MM.1S (cell line): ENCODE results near the gene TRIM29.

ENCODE experiments used
- DNase-seq: peaks from one replicate; pipeline ENCODE4 v3.0.0-alpha.2; 2015
- H2AFZ ChIP-seq: fragments of 300-600 bp; sonication (generic); 2 replicates; pipeline ENCODE4 v1.6.0; 2016; ENCODE audit warnings: antibody characterized with exemption, low read length
- H3F3A ChIP-seq: fragments of 300-600 bp; sonication (generic); 2 replicates; pipeline ENCODE4 v1.6.1; 2016; ENCODE audit warnings: mild to moderate bottlenecking, antibody characterized with exemption, low read length, moderate library complexity, mixed read lengths; ENCODE audit not compliant: insufficient read depth
- H3K27ac ChIP-seq: fragments of 300-600 bp; sonication (generic); 2 replicates; pipeline ENCODE4 v1.5.1; 2016; ENCODE audit warnings: mild to moderate bottlenecking, low read length
- H3K27me3 ChIP-seq: fragments of 300-600 bp; sonication (generic); replicated peaks from 2 replicates; pipeline ENCODE4 v1.6.0; 2016; ENCODE audit warnings: low read length; ENCODE audit not compliant: insufficient read depth
- H3K36me3 ChIP-seq: fragments of 300-600 bp; sonication (generic); replicated peaks from 2 replicates; pipeline ENCODE4 v1.6.1; 2016; ENCODE audit warnings: mild to moderate bottlenecking, low read length, mixed read lengths; ENCODE audit not compliant: insufficient read depth
- H3K4me1 ChIP-seq: fragments of 300-600 bp; sonication (generic); 2 replicates; pipeline ENCODE4 v1.6.1; 2016; ENCODE audit warnings: low read length, mixed read lengths
- H3K4me2 ChIP-seq: fragments of 300-600 bp; sonication (generic); 2 replicates; pipeline ENCODE4 v1.6.0; 2016; ENCODE audit warnings: low read depth, low read length
- H3K4me3 ChIP-seq: fragments of 300-600 bp; sonication (generic); 2 replicates; pipeline ENCODE4 v1.5.1; 2016; ENCODE audit warnings: low read length, mixed read lengths
- H3K79me2 ChIP-seq: fragments of 300-600 bp; sonication (generic); 2 replicates; pipeline ENCODE4 v1.6.1; 2016; ENCODE audit warnings: mixed run types, low read length, mixed read lengths
- H3K9ac ChIP-seq: fragments of 300-600 bp; sonication (generic); 2 replicates; pipeline ENCODE4 v1.6.1; 2016; ENCODE audit warnings: low read length, mixed read lengths
- H3K9me2 ChIP-seq: fragments of 300-600 bp; sonication (generic); replicated peaks from 2 replicates; pipeline ENCODE4 v1.6.1; 2016; ENCODE audit warnings: mild to moderate bottlenecking, low read length, mixed read lengths; ENCODE audit not compliant: insufficient read depth
- H3K9me3 ChIP-seq: fragments of 300-600 bp; sonication (generic); replicated peaks from 2 replicates; pipeline ENCODE4 v1.6.1; 2016; ENCODE audit warnings: mild to moderate bottlenecking, low read length, mixed read lengths; ENCODE audit not compliant: insufficient read depth
- H4K20me1 ChIP-seq: fragments of 300-600 bp; sonication (generic); 2 replicates; pipeline ENCODE4 v1.6.1; 2016; ENCODE audit warnings: mild to moderate bottlenecking, low read length, moderate library complexity, mixed read lengths; ENCODE audit not compliant: insufficient read depth
- CTCF ChIP-seq: fragments of 300-600 bp; sonication (generic); IDR thresholded peaks from 2 replicates; pipeline ENCODE4 v1.5.1; 2016; ENCODE audit warnings: antibody characterized with exemption, low read length, mixed read lengths
- EZH2 ChIP-seq: fragments of 300-600 bp; sonication (generic); optimal IDR thresholded peaks from 2 replicates; pipeline ENCODE3; 2017; ENCODE audit warnings: low read depth, mild to moderate bottlenecking, antibody characterized with exemption, low read length, mixed read lengths
- EZH2phosphoT487 ChIP-seq: fragments of 300-600 bp; sonication (generic); IDR thresholded peaks from 2 replicates; pipeline ENCODE4 v1.6.1; 2018; ENCODE audit warnings: antibody characterized with exemption, low read length

TRIM29 gene

GRCh38 chr11:120104041-120104565, 33.8 kb downstream of the TRIM29 start:
- H3K27me3 ChIP-seq, result peaks cover 74% of the 10 kb centered on the region
- no peak overlapping the region for H3K9ac ChIP-seq
- H3K4me2 ChIP-seq, result no peak overlapping the region
- no peaks in the 10 kb centered on the region for H3K79me2 ChIP-seq
- H3K4me1 ChIP-seq, result no peaks in the 10 kb centered on the region
- H4K20me1 ChIP-seq, result no peaks in the 10 kb centered on the region
- H3K9me2 ChIP-seq, result no peaks in the 10 kb centered on the region
- DNase-seq, result no peak
- no peak overlapping the region for H2AFZ ChIP-seq
- TF ChIP-seq EZH2phosphoT487 (no peak), CTCF (no peak), EZH2 (no peak)
- no peaks in the 10 kb centered on the region for H3K36me3 ChIP-seq
- H3K27ac ChIP-seq, result no peak overlapping the region
- H3F3A ChIP-seq, result no peaks in the 10 kb centered on the region
- no peaks in the 10 kb centered on the region for H3K9me3 ChIP-seq
- no peak overlapping the region for H3K4me3 ChIP-seq

- H3K4me1 ChIP-seq, result no peaks in the 10 kb centered on the region
- no peaks in the 10 kb centered on the region for H3K9me3 ChIP-seq
- TF ChIP-seq CTCF (no peak), EZH2 (no peak), EZH2phosphoT487 (no peak)
- H3K27ac ChIP-seq, result no peak overlapping the region
- DNase-seq, result no peak
- H3K4me2 ChIP-seq, result no peak overlapping the region
- no peaks in the 10 kb centered on the region for H3K9me2 ChIP-seq
- H2AFZ ChIP-seq, result no peak overlapping the region
- H3K27me3 ChIP-seq, result peaks cover 87% of the 10 kb centered on the region
- H3K4me3 ChIP-seq, result no peak overlapping the region
- no peak overlapping the region for H3K9ac ChIP-seq
- no peaks in the 10 kb centered on the region for H3K36me3 ChIP-seq
- no peaks in the 10 kb centered on the region for H3F3A ChIP-seq
- H3K79me2 ChIP-seq, result no peaks in the 10 kb centered on the region
- no peaks in the 10 kb centered on the region for H4K20me1 ChIP-seq
These were observed 35.1 kb downstream of the TRIM29 start for GRCh38 chr11:120102864-120103122.

- Histone ChIP-seq H3K4me2 (no peak overlapping the region), H3K9me3 (no peaks in the 10 kb centered on the region), H4K20me1 (no peaks in the 10 kb centered on the region), H3K27ac (no peak overlapping the region), H3K4me3 (no peak overlapping the region), H3K27me3 (peaks cover 87% of the 10 kb centered on the region), H3K4me1 (no peaks in the 10 kb centered on the region), H2AFZ (no peak overlapping the region), H3K79me2 (no peaks in the 10 kb centered on the region), H3K36me3 (no peaks in the 10 kb centered on the region), H3K9ac (no peak overlapping the region), H3F3A (no peaks in the 10 kb centered on the region), H3K9me2 (no peaks in the 10 kb centered on the region)
- TF ChIP-seq EZH2 (no peak), EZH2phosphoT487 (no peak), CTCF (no peak)
- DNase-seq, result no peak
These were observed 35.7 kb downstream of the TRIM29 start for GRCh38 chr11:120102050-120102863.
